T follicular helper cell (primary cell): ENCODE measurements around the gene AKT1S1.
"Not testable (repeated sequence)": the region's sequence is repeated elsewhere in the genome, so short reads cannot be mapped to it uniquely, and the experiment has no call there.

Experiments used
- DNase-seq: peaks from one replicate; pipeline ENCODE4 v3.0.0-alpha.2; 2020; ENCODE audit warnings: low read depth

AKT1S1 gene

GRCh38 chr19:49836176-49837008 is 40.8 kb downstream of the AKT1S1 start:
- DNase-seq = no peak

- DNase-seq = no peak
Measured at GRCh38 chr19:49835562-49835961, 41.6 kb downstream of the AKT1S1 start.

GRCh38 chr19:49833599-49833998 is 43.6 kb downstream of the AKT1S1 start:
- DNase-seq = no peak

GRCh38 chr19:49832556-49832955 is 44.6 kb downstream of the AKT1S1 start:
- DNase-seq = no peak

- no peak for DNase-seq
Measured at GRCh38 chr19:49831592-49831991, 45.6 kb downstream of the AKT1S1 start.

- DNase-seq = no peak
Measured at GRCh38 chr19:49830766-49831165, 46.4 kb downstream of the AKT1S1 start.

- no peak for DNase-seq
Measured at GRCh38 chr19:49829721-49830120, 47.4 kb downstream of the AKT1S1 start.

- no peak for DNase-seq
Measured at GRCh38 chr19:49829200-49829599, 48.0 kb downstream of the AKT1S1 start.

DNA sequence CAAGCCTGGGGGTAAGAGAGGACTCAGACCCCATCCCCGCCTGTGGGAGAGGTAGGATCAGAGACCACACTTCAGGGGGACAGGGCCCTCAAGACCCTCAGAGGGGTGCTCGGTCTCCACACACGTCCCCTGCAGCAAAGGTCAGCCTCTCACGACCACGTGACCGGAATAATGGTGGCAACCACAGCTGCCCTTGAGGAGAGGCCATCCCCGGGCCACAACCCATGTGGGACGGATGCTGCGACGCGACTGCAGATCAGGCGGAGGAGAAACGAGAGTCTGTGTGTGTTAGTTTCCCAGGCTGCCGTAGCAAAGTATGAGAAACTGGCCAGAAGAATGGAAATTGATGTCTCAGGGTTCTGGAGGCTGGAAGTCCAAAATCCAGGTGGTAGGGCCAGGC is 50.1 kb downstream of the AKT1S1 start:
- DNase-seq = no peak

DNA sequence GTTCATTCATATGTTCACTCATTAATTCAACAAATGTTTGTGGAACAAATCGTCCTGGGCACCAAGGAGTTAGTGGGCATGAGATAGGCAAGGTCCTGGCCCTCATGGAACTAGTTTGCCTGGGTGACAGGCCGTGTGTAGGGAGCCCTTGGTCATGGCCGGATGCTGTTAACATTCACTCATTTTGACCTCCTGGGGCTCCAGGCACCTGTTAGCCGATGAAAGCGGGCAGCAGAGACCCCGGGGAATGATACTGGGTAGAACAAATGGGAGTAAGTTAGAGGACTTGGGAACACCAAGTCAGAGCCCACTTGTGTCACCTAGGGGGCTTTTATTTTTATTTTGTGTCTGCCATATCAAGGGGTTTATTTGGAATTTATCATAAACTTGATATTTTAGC is 52.5 kb downstream of the AKT1S1 start:
- DNase-seq = no peak

DNA sequence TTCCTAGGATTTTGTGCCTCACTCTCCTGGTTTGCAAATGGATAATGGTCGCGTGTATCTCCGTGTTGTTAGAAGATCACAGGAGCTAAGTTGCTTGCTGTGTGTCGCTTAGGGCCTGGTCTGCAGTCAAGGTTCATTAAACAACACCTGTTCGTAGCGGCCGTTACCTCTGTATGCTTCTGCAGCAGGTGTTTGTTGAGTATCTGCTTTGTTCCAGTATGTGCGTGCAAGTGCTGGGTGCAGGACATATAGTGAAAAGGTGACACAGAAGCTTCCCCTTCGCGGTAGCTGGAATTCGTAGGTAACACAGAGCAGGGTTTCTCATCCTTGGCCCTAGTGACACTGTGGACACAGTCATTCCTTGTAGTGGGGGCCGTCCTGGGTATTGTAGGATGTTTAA is 53.7 kb downstream of the AKT1S1 start:
- DNase-seq = no peak

DNA sequence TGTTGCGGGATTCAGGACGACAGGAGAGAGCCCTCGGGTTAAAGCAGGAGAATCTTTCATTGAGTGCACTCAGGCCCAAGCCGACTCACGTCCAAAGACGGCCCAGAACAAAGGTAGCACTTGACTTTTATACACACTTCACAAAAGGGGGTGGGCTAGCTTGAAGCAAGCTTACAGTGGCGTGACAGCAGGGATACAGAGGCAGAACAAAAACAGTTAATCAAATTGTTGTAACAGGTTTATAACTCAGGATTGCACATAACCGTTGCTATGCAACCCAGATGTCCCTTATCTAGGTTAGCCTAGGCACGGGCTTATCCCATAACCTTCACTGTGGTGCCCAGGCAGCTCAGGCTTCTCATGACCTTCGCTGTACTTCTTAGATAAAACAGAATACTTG is 57.0 kb downstream of the AKT1S1 start:
- no peak for DNase-seq

- not testable (repeated sequence) for DNase-seq
Measured at GRCh38 chr19:49819452-49820115, 57.6 kb downstream of the AKT1S1 start.
